ENCODE measurements around the gene EDIL3.
"Not testable (repeated sequence)": the region's sequence is repeated elsewhere in the genome, so short reads cannot be mapped to it uniquely, and the experiment has no call there.

EDIL3 gene

DNA sequence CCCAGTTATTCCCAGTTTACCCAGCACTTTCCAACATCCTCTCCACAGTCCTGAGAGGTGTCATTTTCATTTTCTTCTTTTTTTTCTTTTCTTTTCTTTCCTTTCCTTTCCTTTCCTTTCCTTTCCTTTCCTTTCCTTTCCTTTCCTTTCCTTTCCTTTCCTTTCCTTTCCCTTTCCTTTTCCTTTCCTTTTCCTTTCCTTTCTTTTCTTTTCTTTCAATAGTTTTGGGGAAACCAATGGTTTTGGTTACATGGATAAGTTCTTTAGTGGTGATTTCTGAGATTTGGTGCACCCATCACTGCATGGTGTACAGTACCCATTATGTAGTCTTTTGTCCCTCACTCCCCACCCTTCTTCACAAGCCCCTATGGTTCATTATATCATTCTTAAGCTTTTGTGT, 224.0 kb downstream of the EDIL3 start:
- DNase-seq = not testable (repeated sequence)

DNA sequence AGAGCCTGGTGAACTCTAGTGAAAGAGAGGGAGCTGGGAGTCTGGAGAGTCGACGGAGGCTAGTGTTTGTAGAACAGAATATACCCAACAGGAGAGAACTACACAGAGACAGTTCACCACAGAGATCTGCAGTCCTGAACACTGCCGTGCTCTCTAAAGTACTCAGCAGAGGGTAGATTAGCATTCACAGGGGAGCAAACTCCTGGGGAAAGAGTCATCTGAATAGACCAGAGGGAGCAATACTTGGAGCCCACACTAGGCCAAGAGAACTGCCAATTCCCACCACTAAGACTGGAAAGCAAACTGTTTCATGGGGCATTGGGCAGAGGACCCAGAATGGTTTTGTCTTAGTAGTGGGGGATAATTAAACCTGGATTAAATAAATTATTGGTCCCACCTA, 235.6 kb downstream of the EDIL3 start:
- no peak for DNase-seq

DNA sequence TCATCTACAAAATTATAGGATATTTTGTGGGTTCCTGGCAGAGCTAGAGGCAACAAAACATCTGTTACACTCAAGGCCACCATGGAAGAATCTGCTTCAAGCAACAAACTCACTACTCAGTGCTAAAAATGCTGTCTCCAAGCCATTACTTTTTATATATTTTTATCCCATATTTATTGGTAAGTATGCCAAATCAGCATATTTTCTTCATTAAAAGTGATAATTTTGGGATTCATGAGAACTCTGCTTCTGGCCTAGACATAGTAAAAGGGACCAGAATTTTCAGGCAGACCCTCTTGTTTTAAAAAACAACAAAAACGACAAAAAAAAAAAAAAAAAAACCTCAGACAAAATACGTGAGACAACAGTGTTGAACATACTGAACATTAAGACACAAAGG, 236.0 kb downstream of the EDIL3 start:
- DNase-seq = no peak

DNA sequence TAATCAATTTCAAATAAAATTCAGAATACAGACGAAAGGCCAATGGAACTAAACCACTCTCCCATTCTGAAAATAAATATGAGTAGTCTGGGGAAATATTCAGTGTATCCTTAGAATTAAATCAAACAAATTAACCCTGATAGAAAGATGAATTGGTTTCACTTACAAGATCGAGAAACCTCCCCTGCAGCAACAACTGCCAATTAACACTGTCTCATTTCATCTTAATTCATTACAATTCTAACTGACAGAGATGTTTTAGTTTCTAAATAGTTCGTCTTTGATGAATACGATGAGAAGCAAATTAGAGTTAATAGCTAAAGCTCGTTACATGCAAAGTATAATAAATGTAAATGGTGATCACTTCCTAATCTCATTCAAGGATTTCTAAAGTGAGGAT, 247.1 kb downstream of the EDIL3 start:
- DNase-seq = no peak

DNA sequence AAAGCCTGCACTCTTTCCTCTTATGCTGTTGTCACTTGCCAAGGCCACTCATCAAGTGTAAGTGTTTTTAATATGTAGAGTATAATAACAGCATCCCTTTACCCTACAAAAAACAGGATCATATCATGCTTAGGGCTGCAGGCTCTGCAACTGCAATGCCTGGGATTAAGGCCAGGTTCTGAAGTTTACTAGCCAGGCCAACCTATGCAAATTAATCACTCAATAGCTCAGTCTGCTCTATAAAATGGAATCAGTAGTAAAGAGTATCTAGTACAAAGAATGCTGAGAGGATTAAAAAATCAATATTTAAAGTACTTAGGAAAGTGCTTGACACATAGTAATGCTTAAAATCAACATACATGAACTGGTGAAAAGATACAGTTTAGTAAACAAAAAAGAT, 253.3 kb downstream of the EDIL3 start:
- DNase-seq = no peak

DNA sequence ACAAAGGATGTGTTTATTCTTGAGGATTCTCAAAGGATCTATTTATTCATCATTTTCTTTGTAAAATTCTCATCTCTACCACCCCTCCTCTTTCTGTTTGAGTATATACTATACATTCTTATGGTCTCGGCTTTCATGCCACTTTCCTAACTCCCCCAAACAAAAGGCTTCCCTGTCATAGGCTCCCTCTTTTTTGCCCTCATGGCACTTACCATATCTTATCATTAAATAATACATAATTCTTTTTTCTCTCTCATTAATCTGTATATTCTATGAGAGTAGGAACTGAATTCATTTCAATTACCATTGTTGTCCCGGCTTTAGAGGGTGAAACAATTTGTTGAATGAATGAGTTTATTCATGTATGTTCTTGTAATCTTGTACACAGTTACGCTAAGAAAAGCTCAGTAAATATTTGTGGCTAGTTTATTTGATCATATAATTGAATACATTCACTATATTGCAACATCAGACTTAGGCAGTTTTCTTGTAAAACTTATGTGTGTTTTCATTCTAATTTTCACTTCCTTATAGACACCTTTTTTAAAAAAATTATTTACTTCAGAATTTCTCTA, 254.6 kb downstream of the EDIL3 start:
- no peak for DNase-seq

DNA sequence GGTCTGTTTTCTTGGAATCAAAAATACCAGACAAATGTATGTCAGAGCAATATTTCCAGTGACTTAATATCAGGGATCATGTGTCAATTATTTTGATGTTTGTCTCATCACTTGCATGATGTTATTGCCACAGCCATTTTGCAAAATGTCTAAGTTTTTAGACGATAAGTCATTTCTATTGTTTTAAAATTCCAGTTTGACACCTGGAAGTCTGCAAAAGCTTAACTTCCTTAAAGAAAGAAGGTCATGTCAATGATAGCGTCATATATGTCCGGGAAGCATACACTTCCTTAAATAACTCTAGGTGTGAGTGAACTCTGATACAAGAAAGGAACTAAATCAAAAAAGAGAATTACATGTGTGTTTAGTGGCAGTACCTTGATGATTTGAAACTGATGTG, 259.5 kb downstream of the EDIL3 start:
- no peak for DNase-seq

DNA sequence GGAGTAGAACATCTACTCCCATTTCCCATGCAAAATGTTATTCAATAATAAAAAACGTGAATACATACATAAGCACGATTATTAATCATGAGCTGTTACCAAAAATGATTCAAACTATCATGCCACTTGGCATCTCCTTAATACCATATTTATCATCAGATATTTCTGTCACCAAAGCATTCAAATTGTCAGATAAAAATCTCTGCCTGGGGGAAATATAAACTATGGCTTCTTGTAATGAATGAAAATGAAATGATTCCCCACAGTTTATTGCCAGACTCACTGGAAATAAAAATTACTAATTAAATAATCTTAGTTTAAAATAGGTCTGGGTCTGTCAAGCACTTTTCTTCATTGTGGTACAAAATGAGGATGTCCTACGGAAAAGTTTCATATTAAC, 265.4 kb downstream of the EDIL3 start:
- no peak for DNase-seq

DNA sequence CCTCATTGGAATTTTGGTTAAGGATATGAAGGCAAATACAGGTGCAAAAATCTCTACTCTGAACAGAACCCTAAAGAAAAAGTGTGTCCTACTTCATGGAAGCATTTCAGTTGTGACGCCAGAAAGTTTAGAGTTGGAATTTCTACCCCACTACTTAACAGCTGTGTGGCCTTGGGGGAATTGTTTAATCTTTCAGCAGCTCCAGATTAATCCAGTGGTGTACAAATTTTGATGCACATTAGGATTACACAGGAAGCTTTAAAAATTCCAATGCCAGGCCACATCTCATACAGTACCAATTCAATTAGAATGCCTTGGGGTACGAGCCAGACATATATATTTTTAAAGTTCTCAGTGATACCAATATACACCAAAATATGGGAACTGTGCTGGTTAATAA, 266.1 kb downstream of the EDIL3 start:
- DNase-seq = no peak

DNA sequence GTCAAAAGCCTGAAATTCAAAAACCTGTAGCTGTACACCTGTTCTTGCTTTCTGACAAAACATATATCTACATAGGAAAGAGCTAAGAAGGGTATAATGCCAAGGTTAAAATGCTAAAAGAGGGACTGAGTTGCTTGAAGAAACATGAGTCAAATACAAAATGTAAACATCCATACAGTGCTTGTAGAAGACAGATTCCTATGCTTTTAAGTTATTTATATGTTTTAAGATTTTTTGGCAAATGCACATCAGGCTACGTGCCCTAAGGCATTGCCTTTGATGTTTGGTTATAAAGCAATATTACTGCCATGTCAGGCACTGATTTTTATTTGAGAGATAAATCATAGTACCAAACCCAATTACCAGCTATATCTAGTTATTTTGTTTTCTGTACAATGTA, 269.0 kb downstream of the EDIL3 start:
- DNase-seq = no peak

DNA sequence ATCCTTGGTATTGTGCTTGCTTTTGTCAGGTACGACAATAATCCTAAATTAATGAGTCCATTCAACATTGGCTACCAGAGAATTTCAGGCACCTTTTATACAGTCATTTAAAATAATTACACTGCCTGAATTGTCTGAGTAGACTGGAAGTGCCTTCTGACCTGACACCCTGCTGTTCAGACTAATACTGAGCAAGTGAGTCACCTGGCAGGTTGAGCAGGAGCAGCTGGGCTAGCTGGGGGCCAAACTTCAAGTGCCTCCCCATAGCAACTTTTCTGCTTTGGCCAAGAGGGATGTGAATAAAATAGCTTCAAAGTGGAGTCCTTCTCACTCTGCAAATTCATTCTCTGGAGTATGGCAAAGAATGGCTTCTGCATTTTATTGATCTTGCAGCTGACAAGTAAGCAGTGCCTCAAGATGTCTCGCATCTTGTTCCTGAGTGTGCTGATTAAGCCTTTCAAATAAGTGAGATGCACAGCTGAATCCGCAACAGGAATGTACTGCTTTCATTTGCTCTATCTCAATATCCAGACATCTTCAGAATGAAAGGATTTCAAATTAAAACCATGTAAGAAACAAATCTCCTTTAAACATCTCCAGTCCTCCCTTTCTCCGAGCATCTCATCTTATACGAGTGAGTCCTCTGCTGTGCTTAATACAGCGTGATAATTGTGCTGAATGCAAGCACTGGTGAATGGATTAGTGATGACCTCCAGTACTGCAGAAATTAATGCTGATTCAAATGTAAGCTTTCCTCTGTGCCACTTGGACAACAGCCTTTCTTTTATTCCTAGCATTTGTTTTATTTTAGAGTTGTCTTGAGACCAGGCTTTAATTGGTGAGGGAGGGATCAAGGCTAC, 271.2 kb downstream of the EDIL3 start:
- no peak for DNase-seq

DNA sequence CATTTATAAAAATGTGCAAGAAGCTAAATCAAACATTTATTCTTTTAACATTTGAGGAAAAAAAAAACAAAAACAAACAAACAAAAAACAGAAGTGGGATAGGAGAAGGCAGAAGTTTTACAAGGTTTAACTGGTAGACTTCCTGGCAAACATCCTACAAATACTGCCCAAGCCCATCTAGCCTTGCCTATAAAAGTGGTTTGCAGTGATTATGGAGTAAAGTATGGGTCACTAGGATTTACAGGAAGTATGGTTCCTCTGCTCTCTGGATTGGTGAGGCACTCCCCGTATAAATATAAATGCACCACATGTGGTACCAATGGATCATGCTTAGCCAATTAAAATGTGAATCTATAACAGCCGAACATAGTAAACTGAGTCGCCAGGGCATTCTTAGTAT, 291.9 kb downstream of the EDIL3 start:
- no peak for DNase-seq

DNA sequence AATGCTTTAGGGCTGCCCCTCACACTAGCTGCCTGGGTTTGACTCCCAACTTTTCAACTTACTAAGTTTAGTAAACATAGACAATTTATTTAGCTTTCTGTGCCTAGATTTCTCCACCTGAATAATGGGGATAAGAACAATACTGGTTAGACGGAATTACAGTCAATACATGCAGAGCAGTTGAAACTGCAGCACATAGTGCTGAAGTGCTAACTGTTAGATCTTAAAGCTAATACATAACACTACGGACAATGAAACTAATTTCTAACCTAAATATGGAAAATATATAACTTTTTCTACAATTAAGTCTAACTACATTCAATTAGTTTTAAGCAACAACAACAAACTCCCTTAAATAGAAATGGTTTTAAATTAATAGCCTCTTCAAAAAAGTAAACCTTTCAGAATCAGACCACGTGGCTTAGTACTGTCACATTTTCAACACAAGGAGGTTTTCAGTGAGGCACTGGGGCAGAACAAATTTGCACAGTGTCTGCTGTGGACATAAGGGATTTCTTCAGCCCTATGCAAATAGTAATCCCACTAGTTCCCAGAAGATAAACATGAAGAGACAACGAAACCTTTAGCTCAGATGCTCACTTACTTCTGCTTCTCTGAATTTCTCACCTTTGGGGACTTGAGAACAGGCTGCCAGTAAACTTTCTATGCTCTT, 293.4 kb downstream of the EDIL3 start:
- DNase-seq = no peak

DNA sequence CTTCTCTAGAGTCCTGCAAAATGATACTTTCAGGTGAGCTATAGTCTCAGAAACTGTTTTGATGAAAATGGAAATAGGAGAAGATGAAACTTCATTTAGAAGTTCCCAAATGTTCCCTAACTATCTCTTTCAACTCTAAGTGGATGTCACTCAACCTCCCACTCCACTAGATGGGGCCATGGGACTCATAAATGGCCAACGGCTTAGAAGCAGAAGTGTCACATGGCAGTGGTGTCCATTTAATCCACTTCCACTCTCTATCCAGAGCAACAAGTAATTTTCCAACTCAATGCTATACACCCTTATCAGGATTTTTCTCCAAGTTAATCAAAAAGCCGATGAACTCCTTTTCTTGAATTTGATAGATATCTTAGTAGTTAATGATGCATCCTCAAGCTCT, 295.7 kb downstream of the EDIL3 start:
- no peak for DNase-seq

DNA sequence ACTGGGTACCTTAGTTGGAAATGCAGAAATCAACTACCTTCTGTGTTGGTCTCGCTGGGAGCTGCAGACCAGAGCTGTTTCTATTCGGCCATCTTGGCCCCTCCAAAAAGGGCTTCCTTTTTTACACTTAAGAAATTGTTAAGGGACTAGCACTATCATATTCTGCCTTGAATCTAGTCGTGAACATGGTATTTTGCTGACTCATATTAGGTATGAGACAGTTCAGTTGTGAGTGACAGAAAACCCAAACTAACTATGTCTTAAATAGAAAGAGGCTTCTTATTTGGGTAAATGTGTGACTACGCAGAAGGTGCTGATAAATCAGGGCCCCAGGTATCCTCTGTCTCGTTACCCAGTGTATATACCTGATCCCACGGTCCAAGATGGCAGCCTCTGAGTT, 298.2 kb downstream of the EDIL3 start:
- no peak for DNase-seq

DNA sequence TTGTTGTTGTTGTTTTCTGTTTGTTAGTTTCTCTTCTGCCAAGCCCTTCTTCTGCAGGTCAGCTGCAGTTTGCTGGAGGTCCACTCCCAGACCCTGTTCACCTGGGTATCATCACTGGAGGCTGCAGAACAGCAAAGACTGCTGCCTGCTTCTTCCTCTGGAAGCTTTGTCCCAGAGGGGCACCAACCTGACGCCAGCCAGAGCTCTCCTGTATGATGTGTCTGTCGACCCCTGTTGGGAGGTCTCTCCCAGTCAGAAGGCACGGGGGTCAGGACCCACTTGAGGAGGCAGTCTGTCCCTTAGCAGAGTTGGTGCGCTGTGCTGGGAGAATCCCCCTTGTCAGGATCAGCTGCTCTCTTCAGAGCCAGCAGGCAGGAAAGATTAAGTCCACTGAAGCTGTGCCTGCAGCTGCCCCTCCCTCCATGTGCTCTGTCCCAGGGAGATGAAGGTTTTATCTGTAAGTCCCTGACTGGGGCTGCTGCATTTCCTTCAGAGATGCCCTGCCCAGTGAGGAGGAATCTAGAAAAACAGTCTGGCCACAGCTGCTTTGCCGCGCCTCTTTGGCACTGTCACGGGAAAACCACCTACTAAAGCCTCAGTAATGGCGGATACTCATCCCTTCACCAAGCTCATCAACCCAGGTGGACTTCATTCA, 299.2 kb downstream of the EDIL3 start:
- no peak for DNase-seq

DNA sequence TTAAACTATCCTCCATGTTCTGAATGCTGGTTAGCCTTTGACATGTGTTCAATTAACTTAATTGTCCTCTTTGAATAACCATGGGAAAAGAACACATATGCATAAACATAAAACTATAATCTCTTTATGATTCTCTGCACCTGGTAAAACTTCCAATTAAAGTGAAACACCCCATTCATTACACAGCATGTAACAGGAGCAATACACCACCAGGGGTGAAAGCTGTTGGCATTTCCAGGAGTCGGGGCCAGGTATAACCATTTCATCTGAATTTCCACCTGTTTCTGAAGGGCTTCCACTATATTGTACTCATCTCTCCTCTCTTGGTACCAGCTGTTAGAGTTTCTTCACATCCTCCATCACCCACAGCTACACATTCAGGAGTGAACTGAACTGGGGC, 303.8 kb downstream of the EDIL3 start:
- DNase-seq = no peak

DNA sequence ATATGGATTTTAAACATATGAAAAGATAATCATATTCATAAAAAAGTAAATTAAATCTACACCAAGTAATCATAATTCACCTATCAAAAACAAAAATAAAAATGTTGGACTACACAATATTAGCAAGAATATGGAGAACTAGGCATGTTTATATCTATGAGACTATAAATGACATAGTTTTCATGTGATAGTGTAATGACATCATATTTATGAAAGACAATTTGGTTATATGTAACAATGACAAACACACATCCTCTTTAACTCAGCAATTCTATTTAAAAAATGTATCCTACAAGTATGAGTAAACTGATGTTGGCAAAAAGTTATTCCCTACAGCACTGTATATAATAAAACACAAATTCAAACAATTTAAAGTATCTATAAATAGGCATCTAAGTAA, 312.3 kb downstream of the EDIL3 start:
- DNase-seq = no peak

DNA sequence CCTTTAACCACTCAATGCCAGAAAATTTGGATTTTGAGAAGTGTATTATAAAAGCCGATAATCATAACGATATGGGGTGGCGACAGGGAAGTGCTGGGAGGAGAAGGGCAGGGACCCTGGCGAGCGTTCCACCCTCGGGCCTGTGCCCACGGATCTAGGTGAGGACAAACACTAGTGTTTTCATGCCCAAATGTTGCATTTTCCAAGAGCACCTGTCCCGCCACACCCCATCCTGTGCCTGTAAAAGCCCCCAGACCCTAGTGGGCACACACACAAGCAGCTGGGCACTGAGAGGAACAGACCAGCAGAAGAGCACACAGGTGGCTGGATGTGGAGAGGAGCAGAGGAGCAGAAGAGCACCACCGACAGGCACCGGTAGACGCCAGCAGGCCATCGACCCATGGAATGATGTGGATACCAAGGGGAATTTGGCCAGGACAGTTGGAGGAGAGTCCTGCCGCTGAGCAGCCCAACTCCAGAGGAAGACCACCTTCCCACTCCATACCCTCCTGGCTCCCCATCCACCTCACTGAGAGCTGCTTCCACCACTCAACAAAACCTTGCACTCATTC, 315.0 kb downstream of the EDIL3 start:
- DNase-seq = no peak

DNA sequence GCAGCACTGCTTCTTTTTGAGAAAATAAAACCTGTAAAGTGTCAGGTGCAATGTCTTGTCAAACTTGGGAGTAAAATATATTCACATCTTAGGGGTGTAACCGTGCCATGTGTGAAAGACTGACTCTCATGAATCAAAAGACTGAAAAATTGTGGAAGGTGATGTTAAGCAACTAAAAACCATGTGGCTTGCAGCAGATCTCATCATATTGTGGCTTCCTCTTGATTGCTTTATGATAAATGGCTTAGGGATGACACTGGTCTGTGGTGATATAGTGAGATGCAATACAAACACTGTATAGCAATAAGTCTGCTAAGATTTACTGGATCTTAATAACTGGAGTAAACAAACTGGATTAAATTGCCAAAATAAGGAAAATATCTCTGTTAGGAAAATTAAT, 321.6 kb downstream of the EDIL3 start:
- DNase-seq = no peak

DNA sequence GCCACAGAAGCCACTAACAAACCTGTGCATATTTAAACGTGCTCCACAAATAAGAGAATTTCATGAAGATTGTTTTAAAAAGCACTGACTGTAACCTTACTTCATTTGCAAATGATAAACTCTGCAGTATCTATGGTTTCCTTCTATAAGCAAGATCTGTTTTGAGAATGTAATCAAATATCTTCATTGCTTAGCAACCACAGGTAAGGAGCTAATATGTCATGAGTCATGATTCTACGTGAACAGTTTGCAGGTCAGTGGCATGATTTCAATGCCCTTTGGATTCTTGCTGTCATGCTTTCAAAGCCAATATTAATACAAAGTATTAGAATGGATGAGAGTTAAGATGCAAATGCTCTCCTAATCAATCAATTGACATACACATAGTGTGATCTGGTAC, 325.0 kb downstream of the EDIL3 start:
- DNase-seq = no peak

DNA sequence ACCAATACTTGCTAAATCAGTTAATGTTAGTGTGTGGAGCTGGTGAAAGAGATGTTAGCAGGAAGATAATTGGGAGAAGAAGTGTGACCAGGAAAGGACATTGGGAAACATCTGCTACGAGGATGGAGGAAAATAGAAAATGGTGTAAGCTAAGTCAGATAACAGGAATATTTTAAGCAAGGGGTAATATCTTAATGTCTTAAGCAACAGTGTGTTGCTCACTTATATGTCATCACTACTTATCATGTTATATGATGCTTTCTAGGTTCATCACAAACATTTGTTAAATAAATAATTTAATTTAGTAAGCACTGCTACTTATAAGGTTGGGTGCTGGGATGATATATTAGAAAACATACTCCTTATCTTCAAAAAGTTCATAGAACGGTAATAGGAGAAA, 326.1 kb downstream of the EDIL3 start:
- no peak for DNase-seq

DNA sequence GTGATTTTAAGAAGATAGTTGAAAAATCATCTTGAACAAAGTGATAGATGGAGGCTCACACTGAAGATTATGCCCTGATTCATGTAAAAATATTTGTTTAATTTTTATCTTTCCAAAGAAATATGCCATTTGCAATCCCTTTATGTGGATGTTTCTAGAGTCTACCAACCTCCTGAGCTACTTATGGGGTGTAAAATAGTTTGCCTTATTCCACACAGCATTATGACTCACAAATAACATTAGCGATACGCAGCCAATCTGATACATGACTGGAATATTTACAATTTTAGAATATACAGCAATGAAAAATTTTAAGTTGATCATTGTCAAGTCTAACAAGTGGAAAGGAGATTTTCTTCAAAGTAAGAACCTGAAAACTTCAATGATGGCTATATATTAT, 327.5 kb downstream of the EDIL3 start:
- no peak for DNase-seq

DNA sequence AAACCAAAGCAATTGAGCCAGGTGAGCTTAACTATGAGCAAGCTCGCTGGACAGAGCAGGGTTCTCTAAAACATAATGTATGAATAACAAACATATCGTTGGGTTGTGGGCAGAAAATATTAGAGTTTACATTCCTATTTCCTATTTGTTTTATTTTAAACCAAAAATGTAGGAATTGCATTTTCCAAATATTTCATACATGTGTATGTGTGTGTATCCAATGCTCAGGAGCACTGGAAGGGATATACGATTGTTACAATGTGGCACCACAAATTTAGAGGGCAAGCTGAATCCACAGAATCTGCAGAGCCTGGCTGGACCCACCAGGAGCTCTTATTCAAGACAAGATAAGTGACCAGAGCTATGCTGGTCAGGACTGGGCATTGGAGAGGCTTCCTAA, 338.7 kb downstream of the EDIL3 start:
- no peak for DNase-seq

All from activated T-cell treated with anti-CD3 and anti-CD28 coated beads, Interleukin-2, amount 50 U/mL, for 48 hours (primary cell).